IMR-90 (cell line): ENCODE measurements around the gene ROBO1. TPM values are rescaled to one million over a fixed set of nuclear protein-coding genes. Genes with fewer than 3 reads are reported as not detected.

ENCODE experiments used
- ATAC-seq: fragments of 200-7000 bp; cut with Tn5 transposase; 2 replicates; pipeline ENCODE4 v1.9.1; 2020; ENCODE audit warnings: low read depth, mild to moderate bottlenecking, moderate library complexity
- BruUV-seq: library from RNA; stranded (reverse); fragments of 400-500 nt; replicated peaks from 2 replicates; lab custom pipeline; 2021; lab: Mats Ljungman, UMichigan
- CTCF ChIA-PET: fragments of 300-600 bp; formaldehyde crosslinking; extraction: SDS; loops from one replicate; lab custom pipeline; 2021; ENCODE audit warnings: antibody characterized with exemption; lab: Yijun Ruan, JAX
- POLR2A ChIA-PET: fragments of 300-600 bp; sonication (Branson Sonifier 250); formaldehyde crosslinking; loops from one replicate; lab custom pipeline; 2022; ENCODE audit warnings: antibody characterized with exemption; ENCODE audit not compliant: unreplicated experiment; lab: Charles Lee
- DNase-seq: peaks from one replicate; pipeline ENCODE4 v3.0.0; 2013
- H2AFZ ChIP-seq: replicated peaks from 2 replicates; pipeline ENCODE3; 2013; ENCODE audit warnings: low read length, mild to moderate bottlenecking; ENCODE audit not compliant: poor library complexity
- H2AK5ac ChIP-seq: 2 replicates; pipeline ENCODE4 v1.6.1; 2013; ENCODE audit warnings: low read depth, low read length, inconsistent platforms
- H2AK9ac ChIP-seq: replicated peaks from 2 replicates; pipeline ENCODE3; 2013; ENCODE audit warnings: mild to moderate bottlenecking, low read depth, low read length, moderate library complexity; ENCODE audit not compliant: poor library complexity
- H2BK120ac ChIP-seq: 2 replicates; pipeline ENCODE4 v1.6.1; 2013; ENCODE audit warnings: low read depth, low read length, inconsistent platforms
- H2BK15ac ChIP-seq: 3 replicates; pipeline ENCODE4 v1.6.1; 2013; ENCODE audit warnings: low read depth, low read length, inconsistent platforms
- H2BK20ac ChIP-seq: 2 replicates; pipeline ENCODE4 v1.6.1; 2013; ENCODE audit warnings: low read depth, mild to moderate bottlenecking, inconsistent platforms, low read length, moderate library complexity
- H2BK5ac ChIP-seq: 2 replicates; pipeline ENCODE4 v1.6.1; 2013; ENCODE audit warnings: mild to moderate bottlenecking, low read depth, low read length, inconsistent platforms; ENCODE audit not compliant: poor library complexity, severe bottlenecking
- H3K14ac ChIP-seq: replicated peaks from 2 replicates; pipeline ENCODE4 v1.6.1; 2013; ENCODE audit warnings: low read depth, low read length, inconsistent platforms
- H3K18ac ChIP-seq: 2 replicates; pipeline ENCODE4 v1.6.1; 2013; ENCODE audit warnings: low read depth, low read length, control low read depth
- H3K23ac ChIP-seq: 2 replicates; pipeline ENCODE4 v1.6.1; 2013; ENCODE audit warnings: low read depth, low read length, inconsistent platforms
- H3K27ac ChIP-seq: 2 replicates; pipeline ENCODE4 v1.5.1; 2013; ENCODE audit warnings: mild to moderate bottlenecking, control low read depth, low read length; ENCODE audit not compliant: insufficient read depth
- H3K27me3 ChIP-seq: 2 replicates; pipeline ENCODE4 v1.6.1; 2013; ENCODE audit warnings: low read length; ENCODE audit not compliant: control insufficient read depth, insufficient read depth
- H3K36me3 ChIP-seq: 2 replicates; pipeline ENCODE4 v1.6.1; 2013; ENCODE audit warnings: low read length, mixed read lengths; ENCODE audit not compliant: control insufficient read depth, insufficient read depth
- H3K4ac ChIP-seq: 2 replicates; pipeline ENCODE4 v1.6.1; 2013; ENCODE audit warnings: low read depth, low read length, inconsistent platforms
- H3K4me1 ChIP-seq: 2 replicates; pipeline ENCODE4 v1.6.1; 2013; ENCODE audit warnings: low read length, mixed read lengths; ENCODE audit not compliant: control insufficient read depth, insufficient read depth
- H3K4me2 ChIP-seq: 2 replicates; pipeline ENCODE4 v1.6.1; 2013; ENCODE audit warnings: low read depth, mild to moderate bottlenecking, control low read depth, low read length, moderate library complexity
- H3K4me3 ChIP-seq: 2 replicates; pipeline ENCODE4 v1.5.1; 2013; ENCODE audit warnings: low read depth, mild to moderate bottlenecking, control low read depth, low read length, moderate library complexity; ENCODE audit not compliant: insufficient read depth
- H3K56ac ChIP-seq: 2 replicates; pipeline ENCODE4 v1.6.1; 2013; ENCODE audit warnings: low read length, inconsistent platforms; ENCODE audit not compliant: insufficient read depth; ENCODE audit errors: extremely low read depth
- H3K79me1 ChIP-seq, 2 experiments: 2 replicates each; pipeline ENCODE4 v1.6.1; 2013; ENCODE audit warnings: low read length in 2 of 2, inconsistent platforms in 1 of 2, low read depth in 1 of 2
- H3K9ac ChIP-seq: 2 replicates; pipeline ENCODE4 v1.6.1; 2013; ENCODE audit warnings: low read depth, low read length, control low read depth
- H3K9me1 ChIP-seq: 2 replicates; pipeline ENCODE4 v1.6.1; 2013; ENCODE audit warnings: low read length, inconsistent platforms; ENCODE audit not compliant: insufficient read depth
- H3K9me3 ChIP-seq: 2 replicates; pipeline ENCODE4 v1.6.1; 2013; ENCODE audit warnings: low read length; ENCODE audit not compliant: control insufficient read depth, insufficient read depth
- H4K20me1 ChIP-seq: 2 replicates; pipeline ENCODE4 v1.6.1; 2013; ENCODE audit warnings: low read length, inconsistent platforms; ENCODE audit not compliant: insufficient read depth
- H4K5ac ChIP-seq: 2 replicates; pipeline ENCODE4 v1.6.1; 2013; ENCODE audit warnings: mild to moderate bottlenecking, low read depth, low read length, control low read depth
- H4K8ac ChIP-seq, 2 experiments: 2 replicates each; pipeline ENCODE4 v1.6.1; 2013; ENCODE audit warnings: low read depth in 2 of 2, low read length in 2 of 2, control low read depth in 1 of 2, inconsistent platforms in 1 of 2
- H4K91ac ChIP-seq: 2 replicates; pipeline ENCODE4 v1.6.1; 2013; ENCODE audit warnings: low read depth, low read length, inconsistent platforms; ENCODE audit not compliant: insufficient read depth
- BHLHE40 ChIP-seq: fragments of 150-350 bp; IDR thresholded peaks from 2 replicates; pipeline ENCODE4 v1.6.1; 2016; ENCODE audit warnings: mild to moderate bottlenecking, low read depth, low read length
- MAZ ChIP-seq: IDR thresholded peaks from 2 replicates; pipeline ENCODE4 v1.6.1; 2012; ENCODE audit warnings: low read depth, mild to moderate bottlenecking, low read length, improper control_type of control experiment, moderate library complexity, borderline replicate concordance
- POLR2A ChIP-seq: IDR thresholded peaks from 2 replicates; pipeline ENCODE4 v1.6.1; 2012; ENCODE audit warnings: mild to moderate bottlenecking, low read depth, low read length
- RAD21 ChIP-seq: IDR thresholded peaks from 2 replicates; pipeline ENCODE4 v1.6.1; 2012; ENCODE audit warnings: low read length, improper control_type of control experiment
- RFX5 ChIP-seq: IDR thresholded peaks from 2 replicates; pipeline ENCODE4 v1.8.0; 2012; ENCODE audit warnings: low read depth, mild to moderate bottlenecking, low read length, moderate library complexity
- WGBS, 2 experiments: methylation state at CpG; one replicate each; pipeline versions ENCODE4 v1.1.5 to v1.1.7; 2013; ENCODE audit warnings: missing lambda C conversion rate in 2 of 2; ENCODE audit not compliant: insufficient read length in 1 of 2; ENCODE audit errors: extremely low coverage in 2 of 2; 5-methylcytosine and 5-hydroxymethylcytosine counted together
- dilution Hi-C: fragments of 300-500 bp; cut with HindIII; formaldehyde crosslinking; loops from one replicate; pipeline ENCODE4 v1.14.3; 2018; ENCODE audit warnings: low sequenced_read_pairs; ENCODE audit not compliant: unreplicated experiment
- in situ Hi-C: fragments of 300-500 bp; cut with MboI; formaldehyde crosslinking; loops from 3 replicates; pipeline ENCODE4 v1.14.3; 2019; ENCODE audit warnings: low sequenced_read_pairs, inconsistent platforms, mixed read lengths
- intact Hi-C: fragments of 100-400 bp; cut with micrococcal nuclease; formaldehyde crosslinking; loops from 2 replicates; pipeline ENCODE4 v1.10.0; 2022
- polyA plus RNA-seq, 3 experiments: library from polyadenylated mRNA; depleted of rRNA; stranded (reverse); fragments of >200 nt; gene quantifications; 2 replicates each; pipeline ENCODE4 v1.2.3, GENCODE V29; 2012; ENCODE audit warnings: low replicate concordance in 1 of 3
- total RNA-seq: library from RNA; depleted of rRNA; stranded (reverse); fragments of >200 nt; gene quantifications from 2 replicates; pipeline ENCODE4 v1.2.3, GENCODE V29; 2012

The ROBO1 gene
- total and polyA plus RNA-seq, 2 of the 4 experiments (the other 2 are of a cell fraction), result 24.1 to 53.9 TPM

GRCh38 chr3:79564192-79564591 is 203.6 kb downstream of the ROBO1 start:
- Histone ChIP-seq H3K23ac (no peak overlapping the region), H3K9me1 (no peaks in the 10 kb centered on the region), H3K36me3 (no peaks in the 10 kb centered on the region), H4K5ac (no peak overlapping the region), H3K14ac (no peak overlapping the region), H2BK20ac (no peak overlapping the region), H3K4me3 (no peak overlapping the region), H2AFZ (no peak overlapping the region), H3K9me3 (no peaks in the 10 kb centered on the region), H3K79me1 (no peaks in the 10 kb centered on the region), H2AK5ac (no peak overlapping the region), H4K20me1 (no peaks in the 10 kb centered on the region), H3K18ac (no peak overlapping the region), H3K4ac (no peak overlapping the region), H3K9ac (no peak overlapping the region), H3K56ac (no peak overlapping the region), H4K91ac (no peak overlapping the region), H3K27ac (no peak overlapping the region), H2BK120ac (no peak overlapping the region), H2BK15ac (no peak overlapping the region), H3K4me2 (no peak overlapping the region), H2AK9ac (no peak overlapping the region), H4K8ac (no peak overlapping the region), H3K4me1 (no peaks in the 10 kb centered on the region), H3K27me3 (no peaks in the 10 kb centered on the region), H2BK5ac (no peak overlapping the region)
- WGBS, 2 experiments, result no CpG with 5 or more reads among the region's 1 CpG
- dilution Hi-C loops (no loop called here), intact Hi-C loops (no loop called here), in situ Hi-C loops (no loop called here)
- ChIA-PET CTCF (no interaction called here), POLR2A (no interaction called here)
- BruUV-seq, result no TSS peak
- TF ChIP-seq POLR2A, result no peak
- no peak for TF ChIP-seq BHLHE40
- TF ChIP-seq MAZ, result no peak
- TF ChIP-seq RAD21, result no peak
- no peak for TF ChIP-seq RFX5
- ATAC-seq, result no peak
- DNase-seq, result no peak
